ENCODE data around the gene OR4F15. TPM values are rescaled to one million over a fixed set of nuclear protein-coding genes. Genes with fewer than 3 reads are reported as not detected.

Gene OR4F15
- total RNA-seq, 1 donor from 2014 or later = 0.08 TPM

- no peaks in the 10 kb centered on the region for H3K36me3 ChIP-seq (ENCODE audit: control insufficient read depth, insufficient read depth, low read length)
- TF ChIP-seq CTCF (IDR thresholded peaks at IDR 0.05; ENCODE audit: insufficient read depth, low read length, poor library complexity, severe bottlenecking) = no peak
- DNase-seq (ENCODE audit: low read depth) = no peak
These were observed 32.9 kb downstream of the OR4F15 start for GRCh38 chr15:101844916-101845315.

GRCh38 chr15:101852356-101852755 lies 40.4 kb downstream of the OR4F15 start:
- DNase-seq (ENCODE audit: low read depth) = no peak
- Histone ChIP-seq H3K36me3 (ENCODE audit: control insufficient read depth, insufficient read depth, low read length) (no peaks in the 10 kb centered on the region), H3K4me3 (ENCODE audit: low read depth, low read length) (no peak overlapping the region), H3K27me3 (ENCODE audit: control insufficient read depth, insufficient read depth, low read length) (no peaks in the 10 kb centered on the region)
- TF ChIP-seq CTCF (IDR thresholded peaks at IDR 0.05; ENCODE audit: insufficient read depth, low read length, poor library complexity, severe bottlenecking) = no peak

More at GRCh38 chr15:101844916-101845315, 32.9 kb downstream of the OR4F15 start:
- Histone ChIP-seq H3K27me3 (ENCODE audit: control insufficient read depth, insufficient read depth, low read length) (no peaks in the 10 kb centered on the region), H3K4me3 (ENCODE audit: low read depth, low read length) (no peak overlapping the region)

Other genes with a start within 250 kb of the OR4F15 start
- gene TM2D3, start 159.8 kb upstream of the OR4F15 start, total RNA-seq = 30.0 and 31.4 TPM in 2 replicates
- 10.4 and 10.5 TPM in 2 replicates for gene TARS3, start 87.7 kb upstream of the OR4F15 start, total RNA-seq
- gene OR4F6, start 8.7 kb upstream of the OR4F15 start, total RNA-seq = not detected in 2 replicates